Hepatic stellate cell (primary cell): ENCODE measurements around the gene ASAP2.

Experiments used
- DNase-seq: peaks from one replicate; pipeline ENCODE4 v3.0.0; 2011; ENCODE audit warnings: low spot score

ASAP2 gene

GRCh38 chr2:9430316-9431293 lies 224.0 kb downstream of the ASAP2 start:
- no peak for DNase-seq

- peak; percentile 49 for DNase-seq
These were observed 227.9 kb downstream of the ASAP2 start for GRCh38 chr2:9434489-9434888.

GRCh38 chr2:9439536-9439935 lies 232.9 kb downstream of the ASAP2 start:
- DNase-seq: no peak

- DNase-seq: no peak
These were observed 233.6 kb downstream of the ASAP2 start for GRCh38 chr2:9440058-9440727.

GRCh38 chr2:9441556-9441955 lies 234.9 kb downstream of the ASAP2 start:
- no peak for DNase-seq

- DNase-seq: no peak
These were observed 236.9 kb downstream of the ASAP2 start for GRCh38 chr2:9443526-9443925.

GRCh38 chr2:9445089-9445488 lies 238.5 kb downstream of the ASAP2 start:
- no peak for DNase-seq

- DNase-seq: no peak
These were observed 244.6 kb downstream of the ASAP2 start for GRCh38 chr2:9451231-9451630.
